Activated T-helper 9 cell treated with anti-CD3 and anti-CD28 coated beads, Interleukin-2, amount 50 U/mL, for 16 hours (primary cell): ENCODE measurements around the gene ZFP62.
"Not testable (repeated sequence)": the region's sequence is repeated elsewhere in the genome, so short reads cannot be mapped to it uniquely, and the experiment has no call there.

Source experiments
- DNase-seq: peaks from one replicate; pipeline ENCODE4 v3.0.0-alpha.2; 2020; ENCODE audit warnings: low read depth

ZFP62 gene

GRCh38 chr5:180830253-180831138, 30.6 kb downstream of the ZFP62 start:
- DNase-seq = peak; percentile 56

DNA sequence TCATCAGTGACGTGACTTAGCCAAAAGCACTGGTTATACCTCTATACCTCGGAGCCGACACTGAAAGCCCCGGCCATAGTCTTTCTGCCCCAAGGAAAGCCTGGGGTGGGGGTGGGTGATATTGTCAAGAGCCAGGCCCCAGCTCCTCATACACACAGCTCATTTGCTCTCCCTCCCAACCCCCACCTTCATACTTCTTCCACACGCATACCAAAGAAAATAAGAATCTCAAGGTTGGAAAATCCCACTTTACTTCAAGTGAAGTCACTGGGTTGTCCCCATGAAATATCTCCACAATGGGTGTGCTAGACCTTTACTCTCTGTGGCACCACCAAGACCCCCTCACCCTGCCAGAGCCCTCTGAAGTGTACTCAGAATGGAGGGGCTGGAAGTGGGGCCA, 31.4 kb downstream of the ZFP62 start:
- no peak for DNase-seq

DNA sequence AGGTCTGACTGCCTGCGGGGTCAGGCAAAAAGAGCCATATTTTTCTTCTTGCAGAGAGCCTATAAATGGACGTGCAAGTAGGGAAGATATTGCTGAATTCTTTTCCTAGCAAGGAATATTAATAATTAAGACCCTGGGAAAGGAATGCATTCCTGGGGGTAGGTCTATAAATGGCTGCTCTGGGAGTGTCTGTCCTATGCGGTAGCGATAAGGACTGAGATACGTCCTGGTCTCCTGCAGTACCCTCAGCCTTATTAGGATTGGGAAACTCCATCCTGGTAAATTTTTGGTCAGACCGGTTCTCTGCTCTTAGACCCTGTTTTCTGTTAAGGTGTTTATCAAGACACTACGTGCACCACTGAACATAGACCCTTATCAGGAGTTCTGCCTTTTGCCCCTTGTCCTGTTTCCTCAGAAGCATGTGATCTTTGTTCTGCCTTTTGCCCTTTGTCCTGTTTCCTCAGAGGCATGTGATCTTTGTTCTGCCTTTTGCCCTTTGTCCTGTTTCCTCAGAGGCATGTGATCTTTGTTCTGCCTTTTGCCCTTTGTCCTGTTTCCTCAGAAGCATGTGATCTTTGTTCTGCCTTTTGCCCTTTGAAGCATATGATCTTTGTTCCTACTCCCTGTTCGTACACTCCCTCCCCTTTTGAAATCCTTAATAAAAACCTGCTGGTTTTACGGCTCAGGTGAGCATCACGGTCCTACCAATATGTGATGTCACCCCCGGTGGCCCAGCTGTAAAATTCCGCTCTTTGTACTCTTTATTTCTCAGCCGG, 32.1 kb downstream of the ZFP62 start:
- DNase-seq = not testable (repeated sequence)

DNA sequence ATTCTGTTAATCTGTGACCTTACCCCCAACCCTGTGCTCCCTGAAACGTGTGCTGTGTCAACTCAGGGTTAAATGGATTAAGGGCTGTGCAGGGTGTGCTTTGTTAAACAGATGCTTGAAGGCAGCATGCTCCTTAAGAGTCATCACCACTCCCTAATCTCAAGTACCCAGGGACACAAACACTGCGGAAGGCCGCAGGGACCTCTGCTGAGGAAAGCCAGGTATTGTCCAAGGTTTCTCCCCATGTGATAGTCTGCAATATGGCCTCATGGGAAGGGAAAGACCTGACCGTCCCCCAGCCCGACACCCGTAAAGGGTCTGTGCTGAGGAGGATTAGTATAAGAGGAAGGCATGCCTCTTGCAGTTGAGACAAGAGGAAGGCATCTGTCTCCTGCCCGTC, 33.7 kb downstream of the ZFP62 start:
- not testable (repeated sequence) for DNase-seq

GRCh38 chr5:180825768-180826525, 35.1 kb downstream of the ZFP62 start:
- no peak for DNase-seq

GRCh38 chr5:180824630-180825476, 36.2 kb downstream of the ZFP62 start:
- no peak for DNase-seq

DNA sequence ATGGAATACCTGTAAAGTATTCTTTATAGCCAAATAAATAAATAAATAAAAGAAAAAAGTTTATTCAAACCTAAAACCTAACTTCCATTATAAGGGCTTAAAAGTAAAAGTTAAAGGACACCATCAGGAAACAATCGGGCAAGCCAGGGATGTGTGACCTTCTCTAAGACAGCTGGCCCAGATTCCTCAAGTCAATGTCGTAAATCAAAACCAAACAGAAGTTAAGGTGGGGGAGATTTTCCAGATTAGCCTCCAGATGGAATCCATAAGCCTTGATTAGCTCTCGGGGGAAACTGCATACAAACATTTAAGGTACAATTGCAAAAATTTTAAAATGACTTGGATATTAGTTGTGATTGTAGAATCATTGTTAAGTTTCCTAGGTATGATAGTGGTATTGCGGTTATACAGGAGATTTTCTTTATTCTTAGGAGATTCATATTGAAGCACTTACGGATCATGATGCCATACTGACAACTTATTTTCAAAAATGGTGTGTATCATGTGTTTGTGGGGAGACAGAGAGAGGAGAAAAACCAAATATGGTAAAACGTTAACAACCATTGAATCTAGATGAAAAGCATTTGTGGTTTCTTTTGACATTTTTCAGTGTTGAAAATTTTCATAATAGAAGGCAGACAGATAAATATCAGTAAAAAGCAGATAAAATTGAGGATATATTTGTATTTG, 37.0 kb downstream of the ZFP62 start:
- DNase-seq = no peak

DNA sequence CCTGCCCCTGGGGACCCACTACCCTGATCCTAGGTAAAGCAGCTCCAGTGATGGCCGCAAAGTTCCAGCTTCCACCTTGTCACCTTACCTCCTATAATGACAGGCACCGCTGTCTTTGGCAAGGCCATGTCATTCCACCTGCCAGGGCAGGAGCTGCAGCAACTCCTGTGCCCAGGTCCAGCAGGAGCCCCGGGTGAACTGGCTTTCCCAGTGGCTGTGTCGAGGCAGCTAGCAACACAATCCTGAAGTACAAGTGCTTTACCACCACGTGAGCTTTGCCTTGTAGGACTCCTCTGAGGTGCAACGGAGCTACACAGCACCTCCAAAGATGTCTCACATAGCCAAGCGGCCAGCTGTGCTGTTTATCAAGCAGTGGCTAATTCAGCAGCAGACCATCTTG, 37.7 kb downstream of the ZFP62 start:
- DNase-seq = no peak

DNA sequence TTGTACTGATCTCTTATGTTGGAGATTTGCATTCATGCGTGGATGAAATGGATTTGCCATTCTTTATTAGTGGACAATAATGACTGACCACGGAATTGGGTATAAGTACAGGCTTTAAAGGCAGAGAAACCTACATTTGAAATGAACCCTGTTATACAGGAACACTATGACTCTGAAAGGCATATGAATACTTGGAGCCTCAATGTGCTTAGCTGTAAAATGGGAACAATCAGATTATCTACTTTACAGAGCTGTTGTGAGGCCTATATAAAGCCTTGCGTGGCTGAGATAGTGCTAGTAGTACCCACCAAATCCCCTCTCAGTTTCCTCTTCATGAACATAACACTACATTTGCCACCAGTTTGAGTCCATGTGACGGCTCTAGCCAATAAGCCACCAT, 39.5 kb downstream of the ZFP62 start:
- no peak for DNase-seq

DNA sequence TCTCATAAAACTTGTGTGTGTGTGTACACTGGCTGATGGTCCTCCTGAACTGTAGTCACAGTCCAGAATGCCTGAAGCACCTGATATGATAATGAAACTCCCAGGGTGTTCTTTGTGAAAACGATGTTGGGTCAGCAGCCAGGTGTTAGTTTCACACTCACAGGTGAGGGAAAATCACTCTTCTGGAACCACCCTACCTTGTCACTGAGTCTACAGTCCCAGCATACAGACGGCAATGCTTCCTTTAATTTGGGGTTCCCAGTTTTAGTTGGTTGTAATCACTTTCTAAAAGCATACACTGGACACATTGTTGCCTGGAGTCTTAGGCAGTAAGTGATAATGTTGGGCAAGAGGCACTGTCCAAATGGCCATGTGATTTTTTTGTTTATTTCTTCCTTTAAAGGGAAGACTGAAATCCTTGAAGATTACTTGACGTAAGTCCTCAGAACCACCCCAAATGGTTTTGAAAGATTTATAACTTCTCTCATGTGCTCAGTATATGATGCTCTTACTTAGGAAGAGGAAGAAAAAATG, 40.2 kb downstream of the ZFP62 start:
- no peak for DNase-seq

- no peak for DNase-seq
These were observed 42.3 kb downstream of the ZFP62 start for GRCh38 chr5:180818677-180819341.

DNA sequence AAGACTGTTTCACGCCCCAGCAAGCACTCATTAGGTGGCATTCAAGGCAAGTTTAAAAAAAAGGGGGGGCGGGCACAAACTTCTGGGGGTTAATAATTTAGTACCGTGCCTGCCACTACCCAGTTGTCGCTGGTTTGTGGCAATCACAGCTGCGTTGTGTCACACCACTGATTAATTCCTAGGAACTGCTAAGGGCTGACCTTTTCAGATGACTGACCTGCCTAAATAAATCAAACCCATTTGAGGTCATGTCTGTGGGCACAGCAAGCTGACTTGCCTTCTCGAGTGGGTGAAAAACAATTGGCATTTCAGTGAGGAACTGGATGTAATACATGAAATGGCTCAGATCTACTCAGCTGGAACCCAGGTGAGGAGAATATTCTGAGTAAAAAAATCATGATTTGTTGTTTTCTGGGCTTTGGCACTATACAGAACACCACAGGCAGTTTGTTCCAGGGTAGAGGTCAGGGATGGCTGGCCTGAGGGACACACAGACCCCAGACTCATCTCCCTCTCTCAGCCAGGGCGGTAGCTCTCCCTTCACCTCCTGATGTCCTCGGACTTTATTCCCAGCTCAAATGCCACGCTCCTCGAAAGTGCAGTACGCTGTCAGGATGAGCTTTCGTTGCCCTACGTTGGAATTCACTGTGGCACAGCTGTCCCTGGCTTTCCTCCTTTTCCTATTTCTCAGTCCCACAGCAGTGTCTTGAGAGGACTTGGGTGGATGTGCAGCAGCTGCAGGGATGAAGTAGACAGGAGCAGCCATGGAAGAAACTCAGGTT, 43.0 kb downstream of the ZFP62 start:
- no peak for DNase-seq

DNA sequence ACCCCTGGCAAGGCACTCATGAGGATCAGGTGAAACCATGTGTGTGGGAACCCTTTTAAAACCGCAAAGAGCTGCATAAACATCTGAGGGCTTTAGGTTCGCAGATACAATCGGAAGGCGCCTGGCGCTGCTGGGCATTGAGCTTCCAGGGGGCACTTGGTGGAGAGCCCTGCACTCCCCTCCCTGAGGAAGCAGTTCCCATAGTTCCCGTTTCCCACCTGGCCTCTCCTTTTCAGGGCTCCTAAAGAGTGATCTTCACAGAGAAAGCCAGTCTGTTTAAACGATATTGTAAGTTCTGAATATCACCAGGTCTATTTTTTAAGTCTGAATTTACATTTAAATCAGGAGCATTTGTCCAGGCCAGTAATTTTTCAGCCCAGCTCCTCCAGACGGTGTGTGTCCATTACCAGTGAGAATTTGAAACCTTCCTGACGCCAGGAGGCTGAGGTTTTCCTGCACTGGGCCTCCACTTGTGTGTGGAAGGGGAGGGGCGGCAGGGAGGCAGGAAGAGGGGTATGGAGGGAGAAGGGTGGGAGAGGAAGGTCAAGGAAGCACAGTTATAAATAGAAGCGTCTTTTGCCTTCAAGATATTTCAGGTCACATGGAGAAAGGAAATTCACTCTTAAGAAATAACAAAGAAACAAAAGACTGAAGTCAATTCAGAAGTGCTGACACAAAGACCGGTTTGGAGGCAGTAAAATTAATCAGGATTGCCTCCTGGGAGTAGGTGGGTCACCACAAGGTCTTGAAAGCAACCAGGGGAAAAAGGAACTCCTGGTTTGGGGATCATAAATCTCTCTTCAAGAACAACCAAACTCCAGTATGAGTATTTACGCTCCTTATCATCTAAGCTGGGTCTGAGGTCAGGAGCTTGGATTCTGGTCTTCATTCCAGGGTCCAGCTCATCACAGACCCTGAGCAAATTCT, 44.2 kb downstream of the ZFP62 start:
- no peak for DNase-seq

DNA sequence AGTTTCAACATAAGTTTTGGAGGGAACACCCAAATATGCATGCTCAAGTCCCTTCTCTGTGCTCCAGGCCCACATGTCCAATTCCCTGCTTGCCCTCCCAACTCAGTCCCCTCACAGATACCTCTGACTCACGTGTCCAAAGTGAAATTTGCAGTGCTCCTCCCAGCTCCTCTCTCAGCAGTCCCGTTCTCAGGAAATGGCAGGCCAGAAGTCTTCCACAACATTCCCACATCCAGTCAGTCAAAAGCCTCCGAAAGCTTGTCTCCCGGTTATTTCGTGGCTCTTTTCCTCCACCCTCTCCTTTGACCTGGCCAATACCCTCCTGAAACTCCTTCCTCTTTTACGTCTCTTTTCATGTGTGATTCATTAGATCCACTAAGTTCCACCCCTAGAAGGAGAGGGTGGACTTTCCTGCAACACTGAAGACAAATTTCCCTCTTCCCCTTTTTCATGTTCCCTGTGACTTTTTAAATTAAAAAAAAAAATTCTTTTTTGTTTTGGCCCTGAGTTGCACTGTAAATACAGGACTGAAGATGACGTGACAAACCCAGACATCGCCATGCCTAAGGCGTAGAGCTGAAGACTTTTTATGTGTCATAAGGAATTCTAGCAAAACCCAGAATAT, 45.7 kb downstream of the ZFP62 start:
- DNase-seq = no peak

DNA sequence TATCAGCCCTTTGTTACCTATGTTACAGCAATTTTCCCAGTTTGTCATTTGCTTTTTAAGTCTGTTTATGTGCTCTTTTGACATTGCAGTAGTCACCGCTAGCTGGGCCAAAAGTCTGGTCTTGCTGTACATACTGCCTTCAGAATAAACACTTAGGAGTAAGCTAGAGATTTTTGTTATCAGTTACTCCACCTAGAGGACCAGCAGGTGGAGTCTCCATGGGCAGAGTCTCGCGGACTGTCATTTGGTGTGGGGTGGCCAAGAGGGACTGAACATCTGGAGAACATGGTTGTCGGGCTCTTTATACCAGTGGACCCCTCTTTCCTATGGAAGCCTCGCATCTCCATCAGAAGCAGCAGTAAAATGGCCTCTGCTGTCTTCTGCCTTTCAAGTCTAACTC, 47.7 kb downstream of the ZFP62 start:
- DNase-seq = no peak

GRCh38 chr5:180811623-180812124, 49.4 kb downstream of the ZFP62 start:
- no peak for DNase-seq

- DNase-seq = no peak
These were observed 50.0 kb downstream of the ZFP62 start for GRCh38 chr5:180810959-180811622.
